ENCODE measurements around the gene EPB41L3.

DNA sequence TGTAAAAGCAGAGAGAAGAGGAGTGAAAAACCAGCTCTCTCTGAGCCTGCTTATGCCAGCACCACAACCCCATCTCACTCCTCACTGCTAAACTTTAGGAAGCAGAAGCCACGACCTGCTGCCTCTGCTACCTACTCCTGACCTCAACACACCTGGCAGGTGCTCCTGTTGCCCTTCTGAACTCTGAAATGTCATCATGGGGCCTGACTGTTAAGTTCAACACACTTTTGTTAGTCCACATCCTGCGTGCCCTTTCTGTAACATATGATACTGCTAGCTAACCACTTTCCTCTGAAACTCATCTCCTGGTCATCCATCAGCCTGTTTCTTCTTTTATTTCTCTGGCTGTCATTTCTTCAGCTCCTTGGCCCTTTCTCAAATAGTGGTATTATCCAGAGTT is 118.1 kb downstream of the EPB41L3 start:
- TF ChIP-seq, protein P1, sequence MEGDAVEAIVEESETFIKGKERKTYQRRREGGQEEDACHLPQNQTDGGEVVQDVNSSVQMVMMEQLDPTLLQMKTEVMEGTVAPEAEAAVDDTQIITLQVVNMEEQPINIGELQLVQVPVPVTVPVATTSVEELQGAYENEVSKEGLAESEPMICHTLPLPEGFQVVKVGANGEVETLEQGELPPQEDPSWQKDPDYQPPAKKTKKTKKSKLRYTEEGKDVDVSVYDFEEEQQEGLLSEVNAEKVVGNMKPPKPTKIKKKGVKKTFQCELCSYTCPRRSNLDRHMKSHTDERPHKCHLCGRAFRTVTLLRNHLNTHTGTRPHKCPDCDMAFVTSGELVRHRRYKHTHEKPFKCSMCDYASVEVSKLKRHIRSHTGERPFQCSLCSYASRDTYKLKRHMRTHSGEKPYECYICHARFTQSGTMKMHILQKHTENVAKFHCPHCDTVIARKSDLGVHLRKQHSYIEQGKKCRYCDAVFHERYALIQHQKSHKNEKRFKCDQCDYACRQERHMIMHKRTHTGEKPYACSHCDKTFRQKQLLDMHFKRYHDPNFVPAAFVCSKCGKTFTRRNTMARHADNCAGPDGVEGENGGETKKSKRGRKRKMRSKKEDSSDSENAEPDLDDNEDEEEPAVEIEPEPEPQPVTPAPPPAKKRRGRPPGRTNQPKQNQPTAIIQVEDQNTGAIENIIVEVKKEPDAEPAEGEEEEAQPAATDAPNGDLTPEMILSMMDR (IDR thresholded peaks at IDR 0.05), result no peak
- TF ChIP-seq ZFX (IDR thresholded peaks at IDR 0.05; ENCODE audit: borderline replicate concordance), result no peak

All from 22Rv1 (cell line).